MCF 10A (cell line): ENCODE measurements around the gene IRX2. TPM values are rescaled to one million over a fixed set of nuclear protein-coding genes. Genes with fewer than 3 reads are reported as not detected.

Experiments used
- BruUV-seq: library from RNA; stranded (reverse); fragments of 400-500 nt; replicated peaks from 2 replicates; lab custom pipeline; 2021; lab: Mats Ljungman, UMichigan
- CTCF ChIA-PET: fragments of 300-600 bp; sonication (Branson Sonifier 250); formaldehyde crosslinking; extraction: SDS; loops from one replicate; lab custom pipeline; 2021; ENCODE audit warnings: antibody characterized with exemption, inconsistent platforms; lab: Yijun Ruan, JAX
- POLR2A ChIA-PET: fragments of 300-600, 350-650 bp; sonication (Branson Sonifier 250); formaldehyde crosslinking; extraction: SDS; loops from one replicate; lab custom pipeline; 2020; ENCODE audit warnings: antibody characterized with exemption, inconsistent platforms; lab: Yijun Ruan, JAX
- DNase-seq: peaks from one replicate; pipeline ENCODE4 v3.0.0-alpha.2; 2018; ENCODE audit not compliant: unreplicated experiment
- H3K27ac Mint-ChIP-seq: one replicate; pipeline ENCODE4 v1.8.0; 2022; ENCODE audit warnings: mild to moderate bottlenecking, low read depth, mixed read lengths; ENCODE audit not compliant: unreplicated experiment
- H3K27me3 Mint-ChIP-seq: one replicate; pipeline ENCODE4 v1.8.0; 2022; ENCODE audit warnings: mixed read lengths; ENCODE audit not compliant: insufficient read depth, unreplicated experiment
- H3K36me3 Mint-ChIP-seq: one replicate; pipeline ENCODE4 v1.8.0; 2022; ENCODE audit warnings: mild to moderate bottlenecking, moderate library complexity, mixed read lengths; ENCODE audit not compliant: insufficient read depth, unreplicated experiment
- H3K4me1 Mint-ChIP-seq: one replicate; pipeline ENCODE4 v1.8.0; 2022; ENCODE audit warnings: mixed read lengths; ENCODE audit not compliant: insufficient read depth, unreplicated experiment
- H3K4me3 Mint-ChIP-seq: one replicate; pipeline ENCODE4 v1.8.0; 2022; ENCODE audit warnings: mild to moderate bottlenecking, moderate library complexity, mixed read lengths; ENCODE audit not compliant: unreplicated experiment
- H3K9me3 Mint-ChIP-seq: one replicate; pipeline ENCODE4 v1.8.0; 2022; ENCODE audit warnings: mixed read lengths; ENCODE audit not compliant: unreplicated experiment
- intact Hi-C: fragments of 100-400 bp; cut with micrococcal nuclease; formaldehyde crosslinking; loops from 2 replicates; pipeline ENCODE4 v1.14.1; 2022
- total RNA-seq: library from RNA; stranded (reverse); gene quantifications from 2 replicates; pipeline ENCODE4 v1.2.3, GENCODE V29; 2022
- TF ChIP-seq, protein P1 (sequence below): fragments of 200-600 bp; IDR thresholded peaks from one replicate; pipeline ENCODE4 v1.8.0; 2022; ENCODE audit warnings: antibody characterized with exemption, mild to moderate bottlenecking; ENCODE audit not compliant: unreplicated experiment

IRX2 gene
- total RNA-seq, 1 experiment from 2014 or later: 43.4 TPM

DNA sequence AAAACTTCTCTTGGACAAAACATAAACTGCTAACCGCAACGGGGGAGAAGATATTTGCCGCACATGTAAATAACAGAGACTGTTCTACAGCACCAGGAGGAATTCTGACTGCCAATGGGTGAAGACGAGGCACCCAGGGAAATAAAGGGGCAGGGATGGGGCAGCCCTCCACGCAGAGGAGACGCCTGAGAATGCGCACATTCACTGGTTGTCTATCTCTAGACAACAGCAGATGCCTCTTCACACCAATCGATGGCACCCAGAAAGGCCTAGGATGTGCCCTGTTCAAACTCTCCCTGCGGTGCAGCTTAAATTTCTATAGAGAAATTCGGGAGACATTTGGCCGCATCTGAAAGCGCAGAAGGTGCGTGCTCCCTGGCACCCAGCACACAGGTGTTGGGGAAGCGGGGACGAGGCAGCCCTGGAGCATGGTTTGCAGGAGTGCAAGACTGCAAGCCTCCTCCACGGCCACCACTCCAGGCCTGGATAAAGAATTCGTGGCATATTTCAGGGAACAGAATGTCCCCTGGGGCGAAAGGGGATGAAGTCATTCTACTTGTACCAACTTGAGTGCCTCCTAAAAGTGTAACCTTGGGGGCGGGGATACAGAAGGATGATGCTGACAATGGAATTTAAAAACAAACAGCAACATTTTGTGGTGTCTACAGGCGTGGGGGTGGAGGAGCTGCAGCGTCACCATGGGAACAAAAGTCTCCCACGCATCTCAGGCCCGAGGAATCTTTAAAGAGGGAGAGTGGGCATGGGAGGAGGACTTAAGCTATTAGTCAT is 6.3 kb upstream of the IRX2 start:
- POLR2A ChIA-PET: interaction anchor here (0.7 to 3.7 kb wide), 22 partner anchors 8 to 983 kb away, joined by 3 to 29 read pairs (median 4); partner anchors contain the start of gene IRX1
- Mint-ChIP-seq H3K36me3 (peaks cover 12% of the 10 kb centered on the region), H3K4me3 (no peak overlapping the region), H3K9me3 (no peaks in the 10 kb centered on the region), H3K27me3 (no peaks in the 10 kb centered on the region), H3K27ac (peak overlapping the region; percentile 86), H3K4me1 (peaks cover 37% of the 10 kb centered on the region)
- TF ChIP-seq, protein P1, sequence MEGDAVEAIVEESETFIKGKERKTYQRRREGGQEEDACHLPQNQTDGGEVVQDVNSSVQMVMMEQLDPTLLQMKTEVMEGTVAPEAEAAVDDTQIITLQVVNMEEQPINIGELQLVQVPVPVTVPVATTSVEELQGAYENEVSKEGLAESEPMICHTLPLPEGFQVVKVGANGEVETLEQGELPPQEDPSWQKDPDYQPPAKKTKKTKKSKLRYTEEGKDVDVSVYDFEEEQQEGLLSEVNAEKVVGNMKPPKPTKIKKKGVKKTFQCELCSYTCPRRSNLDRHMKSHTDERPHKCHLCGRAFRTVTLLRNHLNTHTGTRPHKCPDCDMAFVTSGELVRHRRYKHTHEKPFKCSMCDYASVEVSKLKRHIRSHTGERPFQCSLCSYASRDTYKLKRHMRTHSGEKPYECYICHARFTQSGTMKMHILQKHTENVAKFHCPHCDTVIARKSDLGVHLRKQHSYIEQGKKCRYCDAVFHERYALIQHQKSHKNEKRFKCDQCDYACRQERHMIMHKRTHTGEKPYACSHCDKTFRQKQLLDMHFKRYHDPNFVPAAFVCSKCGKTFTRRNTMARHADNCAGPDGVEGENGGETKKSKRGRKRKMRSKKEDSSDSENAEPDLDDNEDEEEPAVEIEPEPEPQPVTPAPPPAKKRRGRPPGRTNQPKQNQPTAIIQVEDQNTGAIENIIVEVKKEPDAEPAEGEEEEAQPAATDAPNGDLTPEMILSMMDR: no peak
- BruUV-seq: TSS peak; percentile 25
- DNase-seq: peak; percentile 100
- CTCF ChIA-PET: interaction anchor here (0.7 to 1.1 kb wide), 2 partner anchors 24 to 40 kb away, joined by 3 read pairs; no protein-coding TSS in a partner anchor
- intact Hi-C loops: loop anchor here (2.0 kb wide), 1 partner anchor 553 kb away; no protein-coding TSS in a partner anchor

DNA sequence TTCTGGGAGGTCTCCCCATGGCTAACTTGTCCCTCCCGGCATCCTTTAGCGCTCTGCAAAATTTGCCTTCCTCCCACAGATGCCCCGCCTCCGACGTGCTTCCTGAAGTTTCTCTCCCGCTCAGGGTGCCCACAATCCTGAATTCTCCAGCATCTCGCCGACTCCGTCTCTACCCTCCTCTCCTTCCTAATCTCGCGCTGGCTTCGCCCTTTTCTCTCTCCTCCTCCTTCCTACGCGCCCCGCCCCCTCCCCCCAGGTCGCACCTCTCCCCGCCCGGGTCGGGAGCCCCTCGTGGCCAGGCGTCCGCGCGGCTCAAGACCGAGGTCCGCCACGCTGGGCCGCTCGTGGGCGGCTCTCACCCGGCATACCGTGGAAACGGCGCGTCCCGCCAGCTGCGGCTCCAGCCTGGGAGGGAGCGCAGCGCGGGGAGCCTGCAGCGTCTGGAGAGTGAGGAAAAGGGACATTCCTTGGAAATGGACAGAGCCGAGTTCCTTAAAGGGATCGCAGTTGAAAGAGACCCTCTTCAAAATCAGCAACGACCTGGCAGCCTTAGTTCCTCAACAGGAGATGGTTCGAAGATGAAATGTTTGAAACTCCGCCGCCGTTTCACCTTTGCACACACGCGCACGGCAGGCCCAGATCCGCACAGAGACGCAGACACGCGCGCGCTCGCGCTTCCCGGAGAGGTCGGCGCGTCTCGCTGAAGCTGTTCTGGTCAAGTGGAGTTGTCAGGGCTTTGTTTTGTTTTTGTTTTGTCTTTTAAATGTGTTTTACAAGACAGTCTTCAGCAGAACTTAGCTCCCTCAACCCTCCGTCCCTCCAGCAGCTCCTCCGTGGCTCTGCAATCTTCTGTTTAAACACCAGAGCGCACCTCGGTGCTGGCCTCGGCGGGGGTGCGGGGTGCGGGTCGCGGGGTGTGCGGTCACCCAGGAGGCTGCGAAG is 5.0 kb upstream of the IRX2 start:
- TF ChIP-seq, protein P1: no peak
- no peaks in the 10 kb centered on the region for H3K9me3 Mint-ChIP-seq
- peaks cover 16% of the 10 kb centered on the region for H3K36me3 Mint-ChIP-seq
- peak overlapping the region; percentile 75 for H3K27ac Mint-ChIP-seq
- no peak for DNase-seq
- ChIA-PET POLR2A (interaction anchor here (0.8 to 1.0 kb wide), 2 partner anchors 10 to 11 kb away, joined by 3 read pairs; no protein-coding TSS in a partner anchor), CTCF (interaction anchor here (0.6 kb wide), 1 partner anchor 92 kb away, joined by 4 read pairs; no protein-coding TSS in a partner anchor)
- H3K27me3 Mint-ChIP-seq: no peaks in the 10 kb centered on the region
- H3K4me3 Mint-ChIP-seq: no peak overlapping the region
- intact Hi-C loops: no loop called here
- peaks cover 28% of the 10 kb centered on the region for H3K4me1 Mint-ChIP-seq
- BruUV-seq: no TSS peak

- Mint-ChIP-seq H3K36me3 (peaks cover 20% of the 10 kb centered on the region), H3K4me3 (no peak overlapping the region), H3K27me3 (no peaks in the 10 kb centered on the region), H3K27ac (peak overlapping the region; percentile 75), H3K4me1 (peaks cover 28% of the 10 kb centered on the region), H3K9me3 (no peaks in the 10 kb centered on the region)
- BruUV-seq: no TSS peak
- ChIA-PET CTCF (interaction anchor here (0.6 to 0.7 kb wide), 2 partner anchors 93 to 979 kb away, joined by 3 to 4 read pairs; no protein-coding TSS in a partner anchor), POLR2A (interaction anchor here (1.0 kb wide), 1 partner anchor 9 kb away, joined by 3 read pairs; no protein-coding TSS in a partner anchor)
- intact Hi-C loops: no loop called here
- TF ChIP-seq, protein P1: no peak
- DNase-seq: no peak
Measured at GRCh38 chr5:2755681-2756171, 4.2 kb upstream of the IRX2 start.
